Liver (tissue), 9 donors: ENCODE data around the gene LATS2. TPM values are rescaled to one million over a fixed set of nuclear protein-coding genes. Genes with fewer than 3 reads are reported as not detected.

ENCODE experiments used
- DNase-seq: peaks from one replicate; pipeline ENCODE4 v3.0.0-alpha.2; 2017; ENCODE audit warnings: low spot score
- H3K27ac ChIP-seq, 2 donors: one replicate each; pipeline ENCODE4 v1.7.0; 2013; ENCODE audit warnings: inconsistent platforms in 2 of 2, low read length in 2 of 2, control low read depth in 1 of 2, low read depth in 1 of 2, mild to moderate bottlenecking in 1 of 2
- H3K27me3 ChIP-seq, 4 donors: one replicate each; pipeline versions ENCODE4 v1.6.1 to v1.7.0; 2013; ENCODE audit warnings: low read length in 3 of 4, inconsistent platforms in 1 of 4, mild to moderate bottlenecking in 1 of 4, moderate library complexity in 1 of 4; ENCODE audit not compliant: control insufficient read depth in 4 of 4, insufficient read depth in 4 of 4
- H3K36me3 ChIP-seq, 4 donors: one replicate each; pipeline versions ENCODE4 v1.6.1 to v1.7.0; 2013; ENCODE audit warnings: low read length in 3 of 4, mild to moderate bottlenecking in 3 of 4, low read depth in 1 of 4, moderate library complexity in 1 of 4; ENCODE audit not compliant: control insufficient read depth in 4 of 4, insufficient read depth in 3 of 4
- H3K4me1 ChIP-seq, 4 donors: one replicate each; pipeline versions ENCODE4 v1.6.1 to v1.7.0; 2013; ENCODE audit warnings: low read length in 3 of 4, mild to moderate bottlenecking in 3 of 4, moderate library complexity in 1 of 4; ENCODE audit not compliant: control insufficient read depth in 4 of 4, insufficient read depth in 4 of 4
- H3K4me3 ChIP-seq, 3 donors: one replicate each; pipeline versions ENCODE4 v1.6.1 to v1.7.0; 2013; ENCODE audit warnings: low read length in 3 of 3, control low read depth in 1 of 3, low read depth in 1 of 3, mild to moderate bottlenecking in 1 of 3
- H3K9ac ChIP-seq, 2 donors: one replicate each; pipeline ENCODE4 v1.7.0; 2013; ENCODE audit warnings: low read length in 2 of 2, mild to moderate bottlenecking in 2 of 2, moderate library complexity in 2 of 2, control low read depth in 1 of 2, low read depth in 1 of 2
- H3K9me3 ChIP-seq, 4 donors: one replicate each; pipeline versions ENCODE4 v1.6.1 to v1.7.0; 2013; ENCODE audit warnings: low read length in 3 of 4; ENCODE audit not compliant: control insufficient read depth in 4 of 4
- FOXA1 ChIP-seq: IDR thresholded peaks from 2 replicates; pipeline ENCODE4 v1.6.1; 2016; ENCODE audit warnings: antibody characterized with exemption
- HNF4A ChIP-seq, 2 donors: conservative IDR thresholded peaks; 2 replicates each; pipeline ENCODE4 v1.6.1; 2016; ENCODE audit warnings: antibody characterized with exemption in 2 of 2, mild to moderate bottlenecking in 2 of 2
- HNF4G ChIP-seq: IDR thresholded peaks from 2 replicates; pipeline ENCODE4 v1.6.1; 2016; ENCODE audit warnings: antibody characterized with exemption
- JUND ChIP-seq, 2 donors: IDR thresholded peaks; 2 replicates each; pipeline ENCODE4 v1.6.1; 2016; ENCODE audit warnings: antibody characterized with exemption in 2 of 2
- NR2F2 ChIP-seq: IDR thresholded peaks from 2 replicates; pipeline ENCODE4 v1.6.1; 2016; ENCODE audit warnings: antibody characterized with exemption
- RAD21 ChIP-seq, 2 donors: IDR thresholded peaks; 2 replicates each; pipeline ENCODE4 v1.6.1; 2016; ENCODE audit warnings: antibody characterized with exemption in 2 of 2, mild to moderate bottlenecking in 2 of 2
- RXRA ChIP-seq, 2 donors: IDR thresholded peaks; 2 replicates each; pipeline ENCODE4 v1.6.1; 2017 to 2018; ENCODE audit warnings: antibody characterized with exemption in 2 of 2, mild to moderate bottlenecking in 1 of 2
- TAF1 ChIP-seq: conservative IDR thresholded peaks from 2 replicates; pipeline ENCODE4 v1.6.1; 2016; ENCODE audit warnings: antibody characterized with exemption, mild to moderate bottlenecking
- YY1 ChIP-seq: IDR thresholded peaks from 2 replicates; pipeline ENCODE4 v1.6.1; 2016; ENCODE audit warnings: antibody characterized with exemption, mild to moderate bottlenecking
- WGBS: extraction: QIAGEN DNeasy Blood & Tissue Kit; methylation state at CpG from one replicate; pipeline ENCODE4 v1.1.7; 2013; 5-methylcytosine and 5-hydroxymethylcytosine counted together
- polyA plus RNA-seq, 2 donors: library from polyadenylated mRNA; stranded (reverse) in 1 of 2; unstranded in 1 of 2; fragments of 200-250 nt in 1 of 2; fragments of >200 nt in 1 of 2; fragmentation: Nextera tagmentation in 1 of 2; extraction: Ambion mirVana in 1 of 2; gene quantifications; one replicate each; pipeline versions ENCODE4 v1.2.1 to v1.2.3, GENCODE V29; 2013 to 2015
- total RNA-seq, 2 donors: library from RNA; depleted of rRNA; stranded (reverse); fragments of >200 nt; gene quantifications; one replicate each; pipeline ENCODE4 v1.2.3, GENCODE V29; 2014
- TF ChIP-seq, protein P1 (sequence below): IDR thresholded peaks from 2 replicates; pipeline ENCODE4 v1.6.1; 2016; ENCODE audit warnings: antibody characterized with exemption
- TF ChIP-seq, protein P2 (sequence below): fragments of 150-350 bp; IDR thresholded peaks from 2 replicates; pipeline ENCODE4 v1.5.1; 2017; ENCODE audit warnings: improper control_type of control experiment, low read depth, low read length; ENCODE audit not compliant: missing input control
- TF ChIP-seq, protein P3 (sequence below): IDR thresholded peaks from 2 replicates; pipeline ENCODE4 v1.6.1; 2016; ENCODE audit warnings: antibody characterized with exemption, mild to moderate bottlenecking
- donor health status: healthy.
- donor health status: healthy.
- donor health status: healthy.
- donor health status: healthy.
- donor health status: healthy.

Gene LATS2
- total and polyA plus RNA-seq, 4 donors, result 1.6 to 7.0 (median 4.4) TPM

DNA sequence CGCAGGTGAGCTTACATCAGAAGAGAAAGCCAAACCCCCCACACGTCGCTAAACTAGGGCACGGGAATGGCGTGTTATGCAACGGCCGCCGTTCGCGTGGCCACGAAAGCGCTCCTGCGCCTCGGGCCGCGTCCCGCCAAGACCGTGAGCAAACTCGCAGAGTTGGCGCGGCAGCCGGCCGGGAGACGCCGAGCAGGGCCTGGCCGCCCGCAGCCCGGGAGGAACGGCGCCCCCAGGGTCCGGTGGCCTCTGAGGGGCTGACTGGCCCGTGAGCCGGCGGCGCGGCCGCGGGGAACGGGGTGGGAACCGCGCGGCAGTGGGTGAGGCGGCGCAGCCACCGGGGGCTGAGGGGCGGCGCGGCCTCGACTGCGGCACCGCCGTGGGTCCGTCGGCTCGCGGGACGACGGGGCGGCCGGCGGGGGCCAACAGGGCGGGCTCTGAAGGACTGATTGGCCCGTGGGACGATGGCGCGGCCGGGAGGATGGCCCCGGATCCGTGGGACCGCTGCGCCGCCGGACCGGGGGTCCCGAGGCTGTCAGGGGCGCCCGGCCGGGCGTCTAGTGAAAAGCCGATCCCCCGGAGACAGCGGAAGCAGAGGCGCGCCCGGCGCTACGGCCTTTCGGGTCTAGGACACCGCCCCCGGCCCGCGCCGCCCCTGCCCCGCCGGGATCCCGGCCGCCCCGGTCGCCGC lies 903 bp downstream of the LATS2 start:
- peak overlapping the region in 1 of 2 donors; percentile 66 for H3K9ac ChIP-seq
- DNase-seq, result no peak
- 1% methylated on average over 100 of the region's 100 CpGs for WGBS
- H3K27ac ChIP-seq, result peak overlapping the region; percentile 92 to 93
- H3K27me3 ChIP-seq, result no peaks in the 10 kb centered on the region
- H3K4me3 ChIP-seq, result peak overlapping the region; percentile 30 to 99 (median 68)
- peak in 1 of 2 donors; percentile 26 for TF ChIP-seq RAD21 (IDR thresholded peaks at IDR 0.05)
- no peak for TF ChIP-seq HNF4G
- H3K4me1 ChIP-seq, result peaks cover 0 to 19% (median 8%) of the 10 kb centered on the region in 4 donors
- no peaks in the 10 kb centered on the region for H3K9me3 ChIP-seq
- H3K36me3 ChIP-seq, result no peaks in the 10 kb centered on the region

DNA sequence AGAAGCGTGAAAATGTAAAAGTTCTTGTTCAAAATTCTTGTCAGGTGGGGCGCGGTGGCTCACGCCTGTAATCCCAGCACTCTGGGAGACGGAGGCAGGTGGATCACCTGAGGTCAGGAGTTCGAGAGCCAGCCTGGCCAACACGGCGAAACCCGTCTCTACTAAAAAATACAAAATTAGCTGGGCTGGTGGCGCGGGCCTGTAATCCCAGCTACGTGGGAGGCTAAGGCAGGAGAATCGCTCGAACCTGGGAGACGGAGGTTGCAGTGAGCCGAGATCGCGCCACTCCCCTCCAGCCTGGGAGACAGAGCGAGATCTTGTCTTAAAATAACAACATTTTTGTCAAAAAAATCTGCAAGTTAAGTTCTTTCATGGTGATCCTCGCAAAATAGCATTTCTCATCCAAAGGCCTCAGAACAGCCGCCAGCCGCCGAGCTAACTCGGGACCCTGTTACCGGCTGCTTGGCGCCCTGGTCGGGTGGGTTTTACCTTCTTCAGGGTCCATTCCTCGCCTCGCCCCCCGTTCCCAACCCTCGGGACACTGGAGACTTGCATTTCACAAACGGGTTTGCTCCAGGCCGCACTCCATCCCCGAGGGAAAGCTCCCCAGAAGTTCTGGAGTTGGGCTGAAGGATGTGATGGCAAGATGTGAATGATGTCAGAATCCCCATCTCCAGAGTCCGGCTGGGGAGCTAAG lies 1.6 kb downstream of the LATS2 start:
- H3K27ac ChIP-seq, result peak overlapping the region; percentile 92 to 93
- no peaks in the 10 kb centered on the region for H3K9me3 ChIP-seq
- peaks cover 2 to 20% (median 8%) of the 10 kb centered on the region in 4 donors for H3K4me1 ChIP-seq
- WGBS, result 85% methylated on average over 35 of the region's 35 CpGs
- no peak for DNase-seq
- H3K36me3 ChIP-seq, result no peaks in the 10 kb centered on the region
- TF ChIP-seq, protein P1, sequence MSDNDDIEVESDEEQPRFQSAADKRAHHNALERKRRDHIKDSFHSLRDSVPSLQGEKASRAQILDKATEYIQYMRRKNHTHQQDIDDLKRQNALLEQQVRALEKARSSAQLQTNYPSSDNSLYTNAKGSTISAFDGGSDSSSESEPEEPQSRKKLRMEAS, result no peak
- no peak for TF ChIP-seq NR2F2
- no peak for TF ChIP-seq FOXA1
- TF ChIP-seq, protein P2, sequence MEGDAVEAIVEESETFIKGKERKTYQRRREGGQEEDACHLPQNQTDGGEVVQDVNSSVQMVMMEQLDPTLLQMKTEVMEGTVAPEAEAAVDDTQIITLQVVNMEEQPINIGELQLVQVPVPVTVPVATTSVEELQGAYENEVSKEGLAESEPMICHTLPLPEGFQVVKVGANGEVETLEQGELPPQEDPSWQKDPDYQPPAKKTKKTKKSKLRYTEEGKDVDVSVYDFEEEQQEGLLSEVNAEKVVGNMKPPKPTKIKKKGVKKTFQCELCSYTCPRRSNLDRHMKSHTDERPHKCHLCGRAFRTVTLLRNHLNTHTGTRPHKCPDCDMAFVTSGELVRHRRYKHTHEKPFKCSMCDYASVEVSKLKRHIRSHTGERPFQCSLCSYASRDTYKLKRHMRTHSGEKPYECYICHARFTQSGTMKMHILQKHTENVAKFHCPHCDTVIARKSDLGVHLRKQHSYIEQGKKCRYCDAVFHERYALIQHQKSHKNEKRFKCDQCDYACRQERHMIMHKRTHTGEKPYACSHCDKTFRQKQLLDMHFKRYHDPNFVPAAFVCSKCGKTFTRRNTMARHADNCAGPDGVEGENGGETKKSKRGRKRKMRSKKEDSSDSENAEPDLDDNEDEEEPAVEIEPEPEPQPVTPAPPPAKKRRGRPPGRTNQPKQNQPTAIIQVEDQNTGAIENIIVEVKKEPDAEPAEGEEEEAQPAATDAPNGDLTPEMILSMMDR, result no peak
- TF ChIP-seq HNF4G, result no peak
- no peak for TF ChIP-seq RXRA (IDR thresholded peaks at IDR 0.05)
- TF ChIP-seq, protein P3, sequence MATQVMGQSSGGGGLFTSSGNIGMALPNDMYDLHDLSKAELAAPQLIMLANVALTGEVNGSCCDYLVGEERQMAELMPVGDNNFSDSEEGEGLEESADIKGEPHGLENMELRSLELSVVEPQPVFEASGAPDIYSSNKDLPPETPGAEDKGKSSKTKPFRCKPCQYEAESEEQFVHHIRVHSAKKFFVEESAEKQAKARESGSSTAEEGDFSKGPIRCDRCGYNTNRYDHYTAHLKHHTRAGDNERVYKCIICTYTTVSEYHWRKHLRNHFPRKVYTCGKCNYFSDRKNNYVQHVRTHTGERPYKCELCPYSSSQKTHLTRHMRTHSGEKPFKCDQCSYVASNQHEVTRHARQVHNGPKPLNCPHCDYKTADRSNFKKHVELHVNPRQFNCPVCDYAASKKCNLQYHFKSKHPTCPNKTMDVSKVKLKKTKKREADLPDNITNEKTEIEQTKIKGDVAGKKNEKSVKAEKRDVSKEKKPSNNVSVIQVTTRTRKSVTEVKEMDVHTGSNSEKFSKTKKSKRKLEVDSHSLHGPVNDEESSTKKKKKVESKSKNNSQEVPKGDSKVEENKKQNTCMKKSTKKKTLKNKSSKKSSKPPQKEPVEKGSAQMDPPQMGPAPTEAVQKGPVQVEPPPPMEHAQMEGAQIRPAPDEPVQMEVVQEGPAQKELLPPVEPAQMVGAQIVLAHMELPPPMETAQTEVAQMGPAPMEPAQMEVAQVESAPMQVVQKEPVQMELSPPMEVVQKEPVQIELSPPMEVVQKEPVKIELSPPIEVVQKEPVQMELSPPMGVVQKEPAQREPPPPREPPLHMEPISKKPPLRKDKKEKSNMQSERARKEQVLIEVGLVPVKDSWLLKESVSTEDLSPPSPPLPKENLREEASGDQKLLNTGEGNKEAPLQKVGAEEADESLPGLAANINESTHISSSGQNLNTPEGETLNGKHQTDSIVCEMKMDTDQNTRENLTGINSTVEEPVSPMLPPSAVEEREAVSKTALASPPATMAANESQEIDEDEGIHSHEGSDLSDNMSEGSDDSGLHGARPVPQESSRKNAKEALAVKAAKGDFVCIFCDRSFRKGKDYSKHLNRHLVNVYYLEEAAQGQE, result no peak
- no peak for TF ChIP-seq YY1
- TF ChIP-seq JUND (IDR thresholded peaks at IDR 0.05), result no peak
- peak overlapping the region in 1 of 2 donors; percentile 66 for H3K9ac ChIP-seq
- H3K27me3 ChIP-seq, result no peaks in the 10 kb centered on the region
- H3K4me3 ChIP-seq, result peak overlapping the region; percentile 30 to 99 (median 68)

DNA sequence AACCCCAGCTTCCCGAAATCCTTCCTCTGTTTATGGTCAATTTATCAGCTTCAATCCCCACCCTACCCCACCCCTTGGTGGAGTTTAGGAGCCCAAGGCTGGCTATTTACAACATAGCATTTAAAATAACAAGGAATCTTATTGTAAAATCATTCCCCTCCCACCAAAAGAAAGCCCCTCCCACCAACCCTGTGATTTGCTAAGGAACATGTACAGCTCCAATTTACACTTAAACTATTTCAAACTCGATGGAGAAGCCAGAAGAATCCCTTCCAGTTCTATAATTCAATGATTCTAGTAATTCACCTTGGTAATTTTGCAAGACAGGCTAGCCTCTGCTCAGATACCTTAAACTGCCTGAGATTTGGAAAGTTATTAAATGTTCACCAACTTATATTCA lies 3.0 kb downstream of the LATS2 start:
- no peaks in the 10 kb centered on the region for H3K27me3 ChIP-seq
- whole genome bisulfite sequencing, result 59% methylated on average over 2 of the region's 2 CpGs
- no peak overlapping the region for H3K27ac ChIP-seq
- H3K9me3 ChIP-seq, result no peaks in the 10 kb centered on the region
- H3K4me1 ChIP-seq, result peaks cover 6 to 25% (median 8%) of the 10 kb centered on the region in 4 donors
- DNase-seq, result no peak
- no peak overlapping the region for H3K9ac ChIP-seq
- no peak overlapping the region for H3K4me3 ChIP-seq
- H3K36me3 ChIP-seq, result no peaks in the 10 kb centered on the region
- TF ChIP-seq, protein P1, result no peak
- TF ChIP-seq RAD21 (IDR thresholded peaks at IDR 0.05), result no peak
- TF ChIP-seq YY1, result no peak
- TF ChIP-seq, protein P3, result no peak
- TF ChIP-seq NR2F2, result no peak
- no peak for TF ChIP-seq JUND (IDR thresholded peaks at IDR 0.05)
- no peak for TF ChIP-seq RXRA (IDR thresholded peaks at IDR 0.05)
- no peak for TF ChIP-seq TAF1
- TF ChIP-seq HNF4A (conservative IDR thresholded peaks at IDR 0.05), result no peak
- TF ChIP-seq FOXA1, result no peak
- no peak for TF ChIP-seq HNF4G
